Epithelial cell of esophagus (primary cell): ENCODE results near the gene SLAMF6.
"Not testable (repeated sequence)": the region's sequence is repeated elsewhere in the genome, so short reads cannot be mapped to it uniquely, and the experiment has no call there.

Experiments used
- DNase-seq: peaks from one replicate; pipeline ENCODE4 v3.0.0; 2010; ENCODE audit warnings: low read depth
- H3K4me3 ChIP-seq: 2 replicates; pipeline ENCODE4 v1.5.1; 2011; ENCODE audit warnings: mild to moderate bottlenecking, low read length, control low read depth
- TF ChIP-seq, protein P1 (sequence below): IDR thresholded peaks from 2 replicates; pipeline ENCODE4 v1.5.1; 2011; ENCODE audit warnings: low read depth, mild to moderate bottlenecking, low read length, control low read depth, inconsistent platforms; ENCODE audit not compliant: insufficient read depth; ENCODE audit errors: missing control alignments

SLAMF6 gene

DNA sequence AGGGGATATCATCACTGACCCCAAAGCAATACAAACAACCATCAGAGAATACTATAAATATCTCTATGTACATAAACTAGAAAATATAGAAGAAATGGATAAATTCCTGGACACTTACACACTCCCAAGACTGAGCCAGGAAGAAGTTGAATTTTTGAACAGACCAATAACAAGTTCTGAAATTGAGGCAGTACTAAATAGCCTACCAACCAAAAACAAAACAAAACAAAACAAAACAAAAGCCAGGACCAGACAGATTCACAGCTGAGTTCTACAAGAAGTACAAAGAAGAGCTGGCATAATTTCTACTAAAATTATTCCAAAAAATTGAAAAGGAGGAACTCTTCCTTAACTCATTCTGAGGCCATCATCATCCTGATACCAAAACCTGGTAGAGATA lies 37.8 kb upstream of the SLAMF6 start:
- TF ChIP-seq, protein P1, sequence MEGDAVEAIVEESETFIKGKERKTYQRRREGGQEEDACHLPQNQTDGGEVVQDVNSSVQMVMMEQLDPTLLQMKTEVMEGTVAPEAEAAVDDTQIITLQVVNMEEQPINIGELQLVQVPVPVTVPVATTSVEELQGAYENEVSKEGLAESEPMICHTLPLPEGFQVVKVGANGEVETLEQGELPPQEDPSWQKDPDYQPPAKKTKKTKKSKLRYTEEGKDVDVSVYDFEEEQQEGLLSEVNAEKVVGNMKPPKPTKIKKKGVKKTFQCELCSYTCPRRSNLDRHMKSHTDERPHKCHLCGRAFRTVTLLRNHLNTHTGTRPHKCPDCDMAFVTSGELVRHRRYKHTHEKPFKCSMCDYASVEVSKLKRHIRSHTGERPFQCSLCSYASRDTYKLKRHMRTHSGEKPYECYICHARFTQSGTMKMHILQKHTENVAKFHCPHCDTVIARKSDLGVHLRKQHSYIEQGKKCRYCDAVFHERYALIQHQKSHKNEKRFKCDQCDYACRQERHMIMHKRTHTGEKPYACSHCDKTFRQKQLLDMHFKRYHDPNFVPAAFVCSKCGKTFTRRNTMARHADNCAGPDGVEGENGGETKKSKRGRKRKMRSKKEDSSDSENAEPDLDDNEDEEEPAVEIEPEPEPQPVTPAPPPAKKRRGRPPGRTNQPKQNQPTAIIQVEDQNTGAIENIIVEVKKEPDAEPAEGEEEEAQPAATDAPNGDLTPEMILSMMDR: no peak
- DNase-seq: no peak
- H3K4me3 ChIP-seq: no peak overlapping the region

DNA sequence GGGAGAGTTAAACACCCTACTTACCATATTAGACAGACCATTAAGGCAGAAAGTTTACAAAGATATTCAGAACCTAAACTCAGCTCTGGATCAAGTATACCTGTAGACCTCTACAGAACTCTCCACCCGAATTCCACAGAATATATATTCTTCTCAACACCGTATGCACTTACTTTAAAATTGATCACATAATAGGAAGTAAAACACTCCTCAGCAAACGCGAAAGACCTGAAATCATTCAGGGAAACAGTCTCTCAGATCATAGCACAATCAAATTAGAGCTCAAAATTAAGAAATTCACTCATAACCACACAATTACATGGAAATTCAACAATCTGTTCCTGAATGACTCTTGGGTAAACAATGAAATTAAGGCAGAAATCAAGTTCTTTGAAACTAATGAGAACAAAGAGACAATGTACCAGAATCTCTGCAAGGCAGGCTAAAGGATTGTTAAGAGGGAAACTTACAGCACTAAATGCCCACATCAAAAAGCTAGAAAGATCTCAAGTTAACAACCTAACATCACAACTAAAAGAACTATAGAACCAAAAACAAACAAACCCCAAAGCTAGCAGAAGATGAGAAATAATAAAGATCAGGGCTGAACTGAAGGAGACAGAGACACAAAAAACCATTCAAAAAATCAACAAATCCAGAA lies 37.1 kb upstream of the SLAMF6 start:
- DNase-seq: no peak
- TF ChIP-seq, protein P1: no peak
- H3K4me3 ChIP-seq: no peak overlapping the region

DNA sequence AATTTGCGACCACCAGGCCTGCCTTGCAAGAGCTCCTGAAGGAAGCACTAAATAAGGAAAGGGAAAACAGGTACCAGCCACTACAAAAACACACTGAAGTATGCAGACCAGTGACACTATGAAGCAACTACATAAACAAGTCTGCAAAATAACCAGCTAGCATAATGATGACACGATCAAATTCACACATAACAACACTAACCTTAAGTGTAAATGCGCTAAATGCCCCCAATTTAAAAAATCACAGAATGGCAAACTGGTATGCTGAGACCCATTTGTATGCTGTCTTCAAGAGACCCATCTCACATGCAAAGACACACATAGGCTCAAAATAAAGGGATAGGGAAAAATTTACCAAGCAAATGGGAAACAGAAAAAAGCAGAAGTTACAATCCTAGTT lies 36.4 kb upstream of the SLAMF6 start:
- H3K4me3 ChIP-seq, DNase-seq: not testable (repeated sequence)

DNA sequence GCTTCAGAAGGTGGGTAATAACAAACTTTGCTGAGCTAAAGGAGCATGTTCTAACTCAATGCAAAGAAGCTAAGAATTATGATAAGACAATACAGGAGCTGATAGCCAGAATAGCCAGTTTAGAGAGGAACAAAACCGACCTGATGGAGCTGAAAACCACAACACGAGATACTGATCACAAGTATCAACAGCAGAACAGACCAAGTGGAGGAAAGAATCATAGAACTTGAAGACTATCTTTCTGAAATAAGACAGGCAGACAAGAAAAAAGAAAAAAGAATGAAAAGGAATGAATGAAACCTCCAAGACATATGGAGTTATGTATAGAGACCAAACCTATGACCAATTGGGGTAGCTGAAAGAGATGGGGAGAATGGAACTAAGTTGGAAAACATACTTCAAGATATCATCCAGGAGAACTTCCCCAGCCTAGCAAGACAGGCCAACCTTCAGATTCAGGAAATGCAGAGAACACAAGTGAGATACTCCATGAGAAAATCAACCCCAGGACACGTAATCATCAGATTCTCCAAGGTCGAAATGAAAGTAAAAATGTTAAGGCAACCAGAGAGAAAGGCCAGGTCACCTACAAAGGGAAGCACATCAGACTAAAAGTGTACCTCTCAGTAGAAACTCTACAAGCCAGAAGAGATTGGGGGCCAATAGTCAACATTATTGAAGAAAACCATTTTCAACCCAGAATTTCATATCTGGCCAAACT lies 35.8 kb upstream of the SLAMF6 start:
- DNase-seq: no peak
- TF ChIP-seq, protein P1: no peak
- no peak overlapping the region for H3K4me3 ChIP-seq

DNA sequence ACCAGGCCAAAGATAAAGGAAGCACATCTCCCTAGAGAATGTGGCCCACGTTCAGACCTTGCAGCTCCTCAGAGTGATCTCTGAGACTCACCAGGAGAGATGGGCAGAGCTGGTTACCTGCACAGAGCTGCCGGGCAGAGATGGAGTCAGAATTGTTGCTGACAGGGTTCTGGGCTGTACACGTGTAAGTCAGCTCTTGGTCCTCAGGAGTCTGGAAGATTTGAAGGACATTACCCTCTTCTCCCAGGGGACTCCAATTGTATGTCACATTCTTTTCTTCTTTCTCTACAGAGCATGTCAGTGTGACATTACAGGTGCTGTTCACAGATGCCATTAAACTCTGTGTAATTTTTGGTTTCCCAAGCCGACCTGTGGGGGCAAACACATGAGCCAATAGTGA lies 30.7 kb upstream of the SLAMF6 start:
- TF ChIP-seq, protein P1: no peak
- H3K4me3 ChIP-seq: no peak overlapping the region
- DNase-seq: no peak

DNA sequence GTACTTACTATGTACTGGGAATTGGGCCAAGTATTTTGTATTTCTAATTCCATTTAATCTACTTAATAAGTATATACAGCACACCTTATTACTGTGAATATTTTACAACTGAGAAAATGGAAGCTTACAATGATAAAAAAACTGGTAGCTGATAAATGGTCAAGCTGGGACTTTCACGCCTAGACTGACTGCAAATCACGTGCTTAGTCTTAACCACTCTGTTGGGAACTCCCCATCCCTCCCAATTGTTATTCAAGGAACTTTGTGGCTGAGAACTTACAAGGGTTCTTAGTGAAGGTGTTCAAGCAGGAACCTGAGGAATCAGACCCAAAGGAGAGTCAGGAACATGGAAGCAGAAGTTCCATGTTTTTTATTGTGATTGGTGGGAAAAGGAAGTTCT lies 29.4 kb upstream of the SLAMF6 start:
- TF ChIP-seq, protein P1: no peak
- H3K4me3 ChIP-seq: no peak overlapping the region
- no peak for DNase-seq

DNA sequence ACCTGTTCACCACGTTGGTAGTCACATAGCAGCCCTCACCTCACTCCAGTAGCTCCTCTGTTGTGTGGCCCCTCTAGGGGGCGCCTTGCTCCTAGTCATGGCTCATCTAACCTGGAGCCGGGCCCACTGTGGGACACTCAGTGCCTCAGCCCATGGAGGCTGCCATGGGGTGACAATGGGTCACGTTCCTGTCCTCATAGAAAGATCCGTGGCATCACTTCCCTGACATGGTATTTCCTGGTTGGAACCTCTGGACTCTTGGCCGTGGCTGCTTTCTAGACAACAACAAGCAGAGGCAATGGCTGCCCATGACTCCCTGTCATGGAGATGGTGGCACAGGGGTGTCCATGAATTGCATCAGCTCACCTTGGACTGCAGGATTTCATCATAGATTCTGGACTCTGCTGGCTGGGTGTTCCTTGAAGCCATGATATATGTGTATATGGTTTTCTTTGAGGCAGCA lies 27.5 kb upstream of the SLAMF6 start:
- DNase-seq: no peak
- TF ChIP-seq, protein P1: no peak
- no peak overlapping the region for H3K4me3 ChIP-seq
